ENCODE data around the gene DEXI. TPM values are rescaled to one million over a fixed set of nuclear protein-coding genes. Genes with fewer than 3 reads are reported as not detected.
A peak's percentile ranks its signal among the peaks of the same experiment; 100 is the strongest.

Gene DEXI
- total and polyA plus RNA-seq, 2 of the 13 experiments (the other 11 are each of a cell fraction or from before 2014, with no cell fraction given) = 51.5 to 70.4 TPM

DNA sequence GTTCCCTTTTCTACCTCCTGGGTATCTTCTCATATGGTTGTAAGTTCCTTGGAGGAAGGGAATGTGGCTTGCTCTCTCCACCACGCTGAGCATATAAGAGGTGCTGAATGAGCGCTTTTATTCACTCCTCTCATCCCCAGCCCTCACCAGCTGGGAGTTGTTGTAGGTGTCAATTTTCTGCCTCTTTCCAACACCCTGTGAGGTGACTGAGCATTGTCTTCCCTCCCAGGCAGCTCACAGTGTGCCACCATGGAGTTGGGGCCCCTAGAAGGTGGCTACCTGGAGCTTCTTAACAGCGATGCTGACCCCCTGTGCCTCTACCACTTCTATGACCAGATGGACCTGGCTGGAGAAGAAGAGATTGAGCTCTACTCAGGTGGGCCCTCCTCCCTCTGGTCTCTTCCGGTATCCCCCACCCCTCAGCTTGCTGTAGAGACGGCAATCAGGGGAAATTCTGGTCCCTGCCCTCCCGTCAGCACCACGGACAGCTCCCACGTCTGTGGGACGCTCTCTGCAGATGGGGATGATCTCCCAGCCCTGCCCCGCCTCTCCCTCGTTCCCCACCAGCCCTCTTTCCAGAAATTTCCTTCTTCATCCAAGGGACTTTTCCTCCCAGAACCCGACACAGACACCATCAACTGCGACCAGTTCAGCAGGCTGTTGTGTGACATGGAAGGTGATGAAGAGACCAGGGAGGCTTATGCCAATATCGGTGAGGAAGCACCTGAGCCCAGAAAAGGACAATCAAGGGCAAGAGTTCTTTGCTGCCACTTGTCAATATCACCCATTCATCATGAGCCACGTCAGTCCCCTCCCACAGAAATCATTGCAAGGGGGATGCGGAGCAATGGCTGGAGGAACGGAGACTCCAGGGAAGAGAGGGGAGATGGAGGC, 47.0 kb downstream of the DEXI start (continued):
- TF ChIP-seq, protein P1, sequence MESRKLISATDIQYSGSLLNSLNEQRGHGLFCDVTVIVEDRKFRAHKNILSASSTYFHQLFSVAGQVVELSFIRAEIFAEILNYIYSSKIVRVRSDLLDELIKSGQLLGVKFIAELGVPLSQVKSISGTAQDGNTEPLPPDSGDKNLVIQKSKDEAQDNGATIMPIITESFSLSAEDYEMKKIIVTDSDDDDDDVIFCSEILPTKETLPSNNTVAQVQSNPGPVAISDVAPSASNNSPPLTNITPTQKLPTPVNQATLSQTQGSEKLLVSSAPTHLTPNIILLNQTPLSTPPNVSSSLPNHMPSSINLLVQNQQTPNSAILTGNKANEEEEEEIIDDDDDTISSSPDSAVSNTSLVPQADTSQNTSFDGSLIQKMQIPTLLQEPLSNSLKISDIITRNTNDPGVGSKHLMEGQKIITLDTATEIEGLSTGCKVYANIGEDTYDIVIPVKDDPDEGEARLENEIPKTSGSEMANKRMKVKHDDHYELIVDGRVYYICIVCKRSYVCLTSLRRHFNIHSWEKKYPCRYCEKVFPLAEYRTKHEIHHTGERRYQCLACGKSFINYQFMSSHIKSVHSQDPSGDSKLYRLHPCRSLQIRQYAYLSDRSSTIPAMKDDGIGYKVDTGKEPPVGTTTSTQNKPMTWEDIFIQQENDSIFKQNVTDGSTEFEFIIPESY (CRISPR knock-in tag; IDR thresholded peaks at IDR 0.05) = no peak; the same call in 1 of the 2 replicates
- TF ChIP-seq, protein P2, sequence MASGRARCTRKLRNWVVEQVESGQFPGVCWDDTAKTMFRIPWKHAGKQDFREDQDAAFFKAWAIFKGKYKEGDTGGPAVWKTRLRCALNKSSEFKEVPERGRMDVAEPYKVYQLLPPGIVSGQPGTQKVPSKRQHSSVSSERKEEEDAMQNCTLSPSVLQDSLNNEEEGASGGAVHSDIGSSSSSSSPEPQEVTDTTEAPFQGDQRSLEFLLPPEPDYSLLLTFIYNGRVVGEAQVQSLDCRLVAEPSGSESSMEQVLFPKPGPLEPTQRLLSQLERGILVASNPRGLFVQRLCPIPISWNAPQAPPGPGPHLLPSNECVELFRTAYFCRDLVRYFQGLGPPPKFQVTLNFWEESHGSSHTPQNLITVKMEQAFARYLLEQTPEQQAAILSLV (CRISPR knock-in tag; IDR thresholded peaks at IDR 0.05; ENCODE audit: borderline replicate concordance) = peak; percentile 90
- TF ChIP-seq ZNF83 (CRISPR knock-in tag; IDR thresholded peaks at IDR 0.05; ENCODE audit: borderline replicate concordance) (peak; percentile 98), TBP (CRISPR knock-in tag; IDR thresholded peaks at IDR 0.05) (no peak), POLR2G (IDR thresholded peaks at IDR 0.05; ENCODE audit: low read depth, low read length) (no peak), ZSCAN20 (CRISPR knock-in tag; IDR thresholded peaks at IDR 0.05; ENCODE audit: borderline replicate concordance) (peak; percentile 48; the same call in 1 of the 2 replicates), POLR2A (IDR thresholded peaks at IDR 0.05; ENCODE audit: insufficient read depth in 1 of 2, low read depth in 2 of 2, low read length in 2 of 2) (no peak), ZNF577 (CRISPR knock-in tag; IDR thresholded peaks at IDR 0.05; ENCODE audit: borderline replicate concordance, low read depth) (no peak), GLI4 (CRISPR knock-in tag; IDR thresholded peaks at IDR 0.05; ENCODE audit: borderline replicate concordance) (peak; percentile 97), ZNF317 (CRISPR knock-in tag; IDR thresholded peaks at IDR 0.05) (peak; percentile 79; the same call in 1 of the 2 replicates), AGO2 (optimal IDR thresholded peaks at IDR 0.05; ENCODE audit: low read depth, low read length) (no peak), WIZ (CRISPR knock-in tag; IDR thresholded peaks at IDR 0.05) (peak; percentile 99), SOX5 (CRISPR knock-in tag; IDR thresholded peaks at IDR 0.05; ENCODE audit: borderline replicate concordance) (peak; percentile 48; the same call in 1 of the 2 replicates), SCMH1 (CRISPR knock-in tag; IDR thresholded peaks at IDR 0.05; ENCODE audit: borderline replicate concordance) (no peak)
- TF ChIP-seq, protein P3, sequence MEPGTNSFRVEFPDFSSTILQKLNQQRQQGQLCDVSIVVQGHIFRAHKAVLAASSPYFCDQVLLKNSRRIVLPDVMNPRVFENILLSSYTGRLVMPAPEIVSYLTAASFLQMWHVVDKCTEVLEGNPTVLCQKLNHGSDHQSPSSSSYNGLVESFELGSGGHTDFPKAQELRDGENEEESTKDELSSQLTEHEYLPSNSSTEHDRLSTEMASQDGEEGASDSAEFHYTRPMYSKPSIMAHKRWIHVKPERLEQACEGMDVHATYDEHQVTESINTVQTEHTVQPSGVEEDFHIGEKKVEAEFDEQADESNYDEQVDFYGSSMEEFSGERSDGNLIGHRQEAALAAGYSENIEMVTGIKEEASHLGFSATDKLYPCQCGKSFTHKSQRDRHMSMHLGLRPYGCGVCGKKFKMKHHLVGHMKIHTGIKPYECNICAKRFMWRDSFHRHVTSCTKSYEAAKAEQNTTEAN (CRISPR knock-in tag; conservative IDR thresholded peaks at IDR 0.05) = 0 out of 2 replicates have a peak, but pooled peaks have one; percentile 78
- TF ChIP-seq, protein P4, sequence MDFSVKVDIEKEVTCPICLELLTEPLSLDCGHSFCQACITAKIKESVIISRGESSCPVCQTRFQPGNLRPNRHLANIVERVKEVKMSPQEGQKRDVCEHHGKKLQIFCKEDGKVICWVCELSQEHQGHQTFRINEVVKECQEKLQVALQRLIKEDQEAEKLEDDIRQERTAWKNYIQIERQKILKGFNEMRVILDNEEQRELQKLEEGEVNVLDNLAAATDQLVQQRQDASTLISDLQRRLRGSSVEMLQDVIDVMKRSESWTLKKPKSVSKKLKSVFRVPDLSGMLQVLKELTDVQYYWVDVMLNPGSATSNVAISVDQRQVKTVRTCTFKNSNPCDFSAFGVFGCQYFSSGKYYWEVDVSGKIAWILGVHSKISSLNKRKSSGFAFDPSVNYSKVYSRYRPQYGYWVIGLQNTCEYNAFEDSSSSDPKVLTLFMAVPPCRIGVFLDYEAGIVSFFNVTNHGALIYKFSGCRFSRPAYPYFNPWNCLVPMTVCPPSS (IDR thresholded peaks at IDR 0.05) = no peak
- TF ChIP-seq, protein P5, sequence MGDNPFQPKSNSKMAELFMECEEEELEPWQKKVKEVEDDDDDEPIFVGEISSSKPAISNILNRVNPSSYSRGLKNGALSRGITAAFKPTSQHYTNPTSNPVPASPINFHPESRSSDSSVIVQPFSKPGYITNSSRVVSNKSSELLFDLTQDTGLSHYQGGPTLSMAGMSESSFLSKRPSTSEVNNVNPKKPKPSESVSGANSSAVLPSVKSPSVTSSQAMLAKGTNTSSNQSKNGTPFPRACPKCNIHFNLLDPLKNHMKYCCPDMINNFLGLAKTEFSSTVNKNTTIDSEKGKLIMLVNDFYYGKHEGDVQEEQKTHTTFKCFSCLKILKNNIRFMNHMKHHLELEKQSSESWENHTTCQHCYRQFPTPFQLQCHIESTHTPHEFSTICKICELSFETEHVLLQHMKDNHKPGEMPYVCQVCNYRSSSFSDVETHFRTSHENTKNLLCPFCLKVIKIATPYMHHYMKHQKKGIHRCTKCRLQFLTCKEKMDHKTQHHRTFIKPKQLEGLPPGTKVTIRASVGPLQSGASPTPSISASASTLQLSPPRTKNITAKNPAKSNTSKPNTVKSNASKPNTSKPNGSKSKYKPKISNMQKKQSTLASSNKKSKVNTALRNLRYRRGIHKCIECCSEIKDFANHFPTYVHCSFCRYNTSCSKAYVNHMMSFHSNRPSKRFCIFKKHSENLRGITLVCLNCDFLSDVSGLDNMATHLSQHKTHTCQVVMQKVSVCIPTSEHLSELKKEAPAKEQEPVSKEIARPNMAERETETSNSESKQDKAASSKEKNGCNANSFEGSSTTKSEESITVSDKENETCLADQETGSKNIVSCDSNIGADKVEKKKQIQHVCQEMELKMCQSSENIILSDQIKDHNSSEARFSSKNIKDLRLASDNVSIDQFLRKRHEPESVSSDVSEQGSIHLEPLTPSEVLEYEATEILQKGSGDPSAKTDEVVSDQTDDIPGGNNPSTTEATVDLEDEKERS (CRISPR knock-in tag; IDR thresholded peaks at IDR 0.05) = peak; percentile 78; the same call in 1 of the 2 replicates
- TF ChIP-seq, protein P6, sequence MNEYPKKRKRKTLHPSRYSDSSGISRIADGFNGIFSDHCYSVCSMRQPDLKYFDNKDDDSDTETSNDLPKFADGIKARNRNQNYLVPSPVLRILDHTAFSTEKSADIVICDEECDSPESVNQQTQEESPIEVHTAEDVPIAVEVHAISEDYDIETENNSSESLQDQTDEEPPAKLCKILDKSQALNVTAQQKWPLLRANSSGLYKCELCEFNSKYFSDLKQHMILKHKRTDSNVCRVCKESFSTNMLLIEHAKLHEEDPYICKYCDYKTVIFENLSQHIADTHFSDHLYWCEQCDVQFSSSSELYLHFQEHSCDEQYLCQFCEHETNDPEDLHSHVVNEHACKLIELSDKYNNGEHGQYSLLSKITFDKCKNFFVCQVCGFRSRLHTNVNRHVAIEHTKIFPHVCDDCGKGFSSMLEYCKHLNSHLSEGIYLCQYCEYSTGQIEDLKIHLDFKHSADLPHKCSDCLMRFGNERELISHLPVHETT (CRISPR knock-in tag; conservative IDR thresholded peaks at IDR 0.05) = peak; percentile 64; the same call in 1 of the 2 replicates
